ENCODE measurements around the gene SLC28A1.

DNA sequence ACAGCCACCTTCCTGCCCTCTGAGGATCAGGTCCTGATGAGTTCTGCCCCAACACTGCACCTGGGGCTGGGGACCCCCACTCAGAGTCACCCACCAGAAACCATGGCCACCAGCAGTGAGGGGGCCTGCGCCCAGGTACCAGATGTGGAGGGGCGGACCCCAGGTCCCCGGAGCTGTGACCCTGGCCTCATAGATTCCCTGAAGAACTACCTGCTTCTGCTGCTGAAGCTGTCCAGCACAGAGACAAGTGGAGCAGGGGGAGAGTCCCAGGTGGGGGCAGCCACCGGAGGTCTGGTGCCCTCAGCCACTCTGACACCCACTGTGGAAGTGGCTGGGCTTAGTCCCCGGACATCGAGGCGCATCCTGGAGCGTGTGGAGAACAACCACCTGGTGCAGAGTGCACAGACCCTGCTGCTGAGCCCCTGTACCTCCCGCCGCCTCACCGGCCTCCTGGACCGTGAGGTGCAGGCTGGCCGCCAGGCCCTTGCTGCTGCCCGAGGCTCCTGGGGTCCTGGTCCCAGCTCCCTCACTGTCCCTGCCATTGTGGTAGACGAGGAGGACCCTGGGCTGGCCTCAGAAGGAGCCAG, 27.0 kb upstream of the SLC28A1 start:
- TF ChIP-seq POLR2AphosphoS5 (IDR thresholded peaks at IDR 0.05; ENCODE audit: borderline replicate concordance, low read depth, low read length) (no peak), EZH2 (IDR thresholded peaks at IDR 0.05) (no peak)

Measured in SK-N-MC (cell line).